HG02588 (cell line): Measurements from ENCODE around the gene GPR42.

Experiments
- ATAC-seq: cut with Tn5 transposase; IDR thresholded peaks from one replicate; pipeline ENCODE4 v1.9.1; 2021; ENCODE audit warnings: mild to moderate bottlenecking, moderate library complexity; ENCODE audit not compliant: unreplicated experiment

Gene GPR42

DNA sequence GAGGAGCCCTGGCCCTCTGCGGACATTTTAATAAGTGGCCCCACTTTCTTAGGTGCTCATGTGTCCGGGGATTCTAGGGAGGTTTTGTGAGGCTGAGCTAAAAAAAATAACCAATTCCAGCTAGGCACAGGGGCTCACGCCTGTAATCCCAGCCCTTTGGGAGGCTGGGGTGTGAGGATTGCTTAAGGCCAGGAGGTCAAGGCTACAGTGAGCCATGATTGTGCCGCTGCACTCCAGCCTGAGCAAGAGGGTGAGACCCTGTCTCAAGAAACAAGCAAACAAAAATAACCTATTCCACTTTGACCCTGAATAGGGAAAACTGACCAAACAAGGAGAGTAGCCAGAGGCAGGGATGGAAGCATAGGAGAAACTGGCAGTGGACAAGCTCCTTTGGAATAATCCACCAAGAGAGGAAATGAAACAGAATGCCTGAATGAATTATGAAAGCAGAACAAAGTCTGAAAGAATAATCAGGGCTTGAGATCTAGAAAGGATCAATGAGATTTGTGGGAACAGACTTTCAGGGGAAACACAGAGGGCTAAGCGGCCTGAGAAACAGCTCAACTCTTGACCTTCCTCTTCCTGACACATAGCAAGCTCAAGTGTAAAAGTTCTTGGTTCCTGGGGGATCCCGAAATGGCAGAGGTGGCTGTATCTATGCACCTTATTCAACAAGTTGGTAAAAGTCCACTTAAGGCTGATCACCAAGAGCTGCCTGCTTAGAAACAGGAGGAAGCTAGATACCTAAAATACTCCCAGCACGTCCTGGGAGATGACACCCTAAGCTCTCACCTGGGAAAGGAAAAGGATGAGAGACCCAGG, 47.1 kb downstream of the GPR42 start:
- ATAC-seq, result no peak

DNA sequence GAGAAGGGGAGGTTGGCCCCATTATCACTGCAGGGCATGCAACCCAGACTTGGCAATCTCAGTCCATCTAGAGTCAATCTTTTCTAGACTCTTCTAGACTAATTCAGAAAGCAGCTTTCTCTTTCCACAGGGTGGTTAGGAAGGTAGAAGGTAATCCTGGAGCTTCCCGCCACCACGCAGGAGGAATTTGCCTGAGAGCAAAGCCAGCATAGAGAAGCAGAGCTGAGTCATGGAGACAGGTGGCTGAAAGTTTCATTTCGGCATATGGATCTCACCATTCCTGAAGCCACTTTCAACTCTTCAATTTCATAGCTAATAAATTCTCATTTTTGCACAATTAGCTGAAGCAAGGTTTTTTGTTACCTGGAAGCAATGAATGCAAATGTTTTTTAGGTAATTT, 48.2 kb downstream of the GPR42 start:
- ATAC-seq, result no peak

DNA sequence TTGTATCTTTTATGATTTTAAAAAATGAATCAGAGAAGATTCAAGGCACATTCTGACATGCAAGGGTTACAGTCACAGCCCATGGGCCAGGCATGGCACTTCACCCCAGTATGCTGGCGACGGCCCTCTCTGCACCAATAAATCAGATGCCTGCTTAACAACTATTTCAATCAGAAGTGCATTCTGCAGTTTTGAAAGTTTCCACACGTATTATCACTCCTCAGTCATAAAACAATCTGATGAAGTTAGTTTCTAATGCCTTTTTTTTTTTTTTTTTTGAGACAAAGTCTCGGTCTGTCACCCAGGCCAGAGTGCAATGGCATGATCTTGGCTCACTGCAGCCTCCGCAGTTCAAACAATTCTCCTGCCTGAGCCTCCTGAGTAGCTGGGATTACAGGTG, 48.9 kb downstream of the GPR42 start:
- no peak for ATAC-seq

DNA sequence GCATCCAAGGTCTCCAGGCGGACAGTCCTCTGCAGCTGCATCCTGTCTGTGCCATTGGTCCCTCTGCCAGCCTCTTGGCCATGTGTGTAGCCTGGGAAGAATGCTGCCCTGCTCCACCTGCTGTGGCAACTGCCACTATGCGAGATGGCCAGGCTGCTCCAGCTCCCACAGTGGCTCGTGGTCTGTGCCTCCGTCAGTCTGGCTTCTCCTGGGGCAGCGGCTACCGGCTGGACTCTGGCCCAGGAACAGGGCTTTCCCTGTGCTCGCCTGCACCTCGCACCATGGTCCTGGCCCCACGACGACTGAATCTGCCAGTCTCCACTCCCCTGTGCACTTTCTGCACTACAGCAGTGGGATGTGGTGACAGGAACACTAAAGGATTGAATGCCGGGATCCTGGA, 50.5 kb downstream of the GPR42 start:
- no peak for ATAC-seq
